GM21528 (cell line): ENCODE measurements around the gene CABCOCO1.
"Not testable (repeated sequence)": the region's sequence is repeated elsewhere in the genome, so short reads cannot be mapped to it uniquely, and the experiment has no call there.

Experiments used
- ATAC-seq: cut with Tn5 transposase; IDR thresholded peaks from one replicate; pipeline ENCODE4 v1.9.1; 2021; ENCODE audit warnings: mild to moderate bottlenecking, moderate library complexity; ENCODE audit not compliant: unreplicated experiment, low FRiP score

CABCOCO1 gene

GRCh38 chr10:61642150-61642571 is 20.6 kb upstream of the CABCOCO1 start:
- no peak for ATAC-seq

DNA sequence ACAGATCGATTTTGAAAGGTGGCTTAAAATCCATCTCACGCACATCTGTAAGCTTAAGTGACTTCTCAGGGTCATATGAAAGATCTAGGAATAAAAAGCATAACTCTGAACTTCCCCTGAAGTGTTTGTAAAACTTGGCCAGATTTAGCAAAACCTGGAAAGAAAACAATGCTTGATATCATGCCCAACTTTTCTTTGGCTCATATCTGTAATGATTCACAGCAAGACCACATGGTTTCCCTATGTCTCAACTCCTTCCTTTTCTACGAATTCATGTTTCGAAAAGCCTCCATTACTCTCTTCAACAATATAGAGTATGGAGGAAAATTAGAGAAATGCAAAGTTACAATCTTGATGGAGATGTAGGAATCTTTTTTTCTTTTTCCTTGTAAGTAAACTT is 20.1 kb upstream of the CABCOCO1 start:
- ATAC-seq = no peak

GRCh38 chr10:61643316-61643751 is 19.4 kb upstream of the CABCOCO1 start:
- ATAC-seq = no peak

- ATAC-seq = no peak
Observed at GRCh38 chr10:61653699-61654098, 9.0 kb upstream of the CABCOCO1 start.

DNA sequence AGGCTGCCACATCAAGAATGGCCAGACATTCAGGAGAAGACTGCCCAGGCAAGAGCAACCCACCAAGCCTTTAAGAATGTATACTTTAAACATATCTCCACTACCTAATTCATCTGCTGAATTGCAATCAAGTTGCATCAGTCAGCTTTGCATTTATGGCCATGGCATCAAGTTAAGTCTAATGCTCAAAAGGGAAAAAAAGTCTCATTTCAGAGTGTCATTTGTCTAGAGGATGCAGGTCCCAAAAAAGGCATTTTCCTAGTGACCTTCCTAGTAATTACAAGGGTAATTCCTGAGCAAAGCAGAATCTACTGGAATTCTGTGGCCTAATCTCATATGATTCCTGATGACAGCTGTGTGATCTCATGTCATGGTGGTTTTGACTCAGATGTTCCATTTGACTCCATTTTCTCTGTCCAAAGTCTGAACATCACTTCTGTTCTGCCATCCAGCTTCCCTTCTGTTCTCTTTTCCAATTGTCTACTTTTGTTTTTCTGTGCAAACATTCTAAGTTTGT is 7.3 kb upstream of the CABCOCO1 start:
- no peak for ATAC-seq

DNA sequence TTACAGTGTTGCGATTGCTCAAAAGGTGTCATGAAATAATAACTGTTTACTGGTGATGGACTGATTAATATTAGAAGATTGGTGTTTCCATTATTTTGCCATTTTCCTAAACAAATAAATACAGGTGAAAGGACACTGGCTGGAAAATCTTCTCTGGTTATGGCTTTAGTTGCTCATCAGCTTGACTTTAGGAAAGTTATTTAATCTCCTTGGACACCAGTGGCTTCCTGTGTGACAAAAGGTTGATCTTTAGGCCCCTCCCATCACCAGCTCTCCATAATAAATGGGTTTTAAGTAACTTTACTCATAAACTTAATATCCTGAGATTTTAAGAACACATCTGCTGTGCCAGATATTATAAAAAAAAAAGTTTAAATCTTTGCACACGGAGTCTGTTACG is 737 bp downstream of the CABCOCO1 start:
- no peak for ATAC-seq

DNA sequence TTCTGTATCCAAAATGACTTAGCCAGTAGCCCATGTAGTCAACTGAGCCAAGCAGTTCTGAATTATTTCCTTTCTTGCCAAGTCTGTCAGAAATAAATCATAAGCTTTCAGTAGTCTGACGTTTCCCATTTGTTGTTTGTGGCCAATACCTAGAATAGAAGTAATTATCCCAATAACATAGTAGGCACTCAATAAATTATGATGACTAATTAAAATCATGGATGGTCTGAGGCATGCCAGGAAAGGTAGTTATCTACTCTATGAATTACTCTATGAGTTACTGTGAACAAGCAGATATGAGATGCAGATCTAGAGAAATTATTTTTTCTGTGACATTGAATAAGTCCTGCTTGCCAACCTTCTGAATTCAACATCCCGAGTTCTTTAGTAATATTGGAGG is 2.3 kb downstream of the CABCOCO1 start:
- ATAC-seq = no peak

- ATAC-seq = no peak
Observed at GRCh38 chr10:61669161-61669725, 6.5 kb downstream of the CABCOCO1 start.

DNA sequence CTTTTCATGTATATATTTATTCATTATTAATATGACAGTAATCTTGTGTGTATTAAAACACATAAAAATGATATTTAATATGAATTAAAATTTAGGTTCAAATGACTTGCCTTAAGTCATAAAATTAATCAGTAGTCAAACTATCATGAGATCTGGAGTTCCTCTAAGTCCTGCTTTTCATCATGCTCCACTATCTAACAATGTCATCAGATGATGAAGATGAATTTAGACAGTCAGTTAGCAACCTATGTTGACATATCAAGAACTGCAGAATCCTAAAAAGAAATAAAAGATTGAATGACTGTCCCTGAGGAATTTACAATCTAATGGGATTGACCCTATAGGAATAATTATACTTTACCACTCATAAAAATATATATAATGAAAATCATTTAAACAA is 7.1 kb downstream of the CABCOCO1 start:
- ATAC-seq = no peak

DNA sequence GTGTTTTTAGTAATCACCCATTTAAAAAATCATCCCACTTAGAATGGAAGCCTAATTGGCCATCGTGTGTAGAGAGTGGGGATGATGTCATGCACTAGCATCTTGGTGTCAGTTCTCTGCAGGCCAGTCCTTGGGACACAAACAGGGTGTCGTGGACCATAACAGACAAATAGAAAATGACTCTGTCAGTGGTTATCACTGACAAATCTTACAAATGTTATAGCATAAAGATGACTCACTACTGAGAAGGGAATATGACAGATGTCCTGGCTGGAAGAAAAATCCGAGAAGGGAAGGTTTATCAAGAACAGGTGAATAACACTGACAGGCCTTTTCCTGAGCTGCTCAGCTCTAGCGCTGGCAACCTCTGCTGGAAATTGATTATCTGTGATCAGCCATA is 10.6 kb downstream of the CABCOCO1 start:
- ATAC-seq = no peak

- ATAC-seq = no peak
Observed at GRCh38 chr10:61682323-61682722, 19.6 kb downstream of the CABCOCO1 start.

GRCh38 chr10:61683319-61683718 is 20.6 kb downstream of the CABCOCO1 start:
- ATAC-seq = no peak

DNA sequence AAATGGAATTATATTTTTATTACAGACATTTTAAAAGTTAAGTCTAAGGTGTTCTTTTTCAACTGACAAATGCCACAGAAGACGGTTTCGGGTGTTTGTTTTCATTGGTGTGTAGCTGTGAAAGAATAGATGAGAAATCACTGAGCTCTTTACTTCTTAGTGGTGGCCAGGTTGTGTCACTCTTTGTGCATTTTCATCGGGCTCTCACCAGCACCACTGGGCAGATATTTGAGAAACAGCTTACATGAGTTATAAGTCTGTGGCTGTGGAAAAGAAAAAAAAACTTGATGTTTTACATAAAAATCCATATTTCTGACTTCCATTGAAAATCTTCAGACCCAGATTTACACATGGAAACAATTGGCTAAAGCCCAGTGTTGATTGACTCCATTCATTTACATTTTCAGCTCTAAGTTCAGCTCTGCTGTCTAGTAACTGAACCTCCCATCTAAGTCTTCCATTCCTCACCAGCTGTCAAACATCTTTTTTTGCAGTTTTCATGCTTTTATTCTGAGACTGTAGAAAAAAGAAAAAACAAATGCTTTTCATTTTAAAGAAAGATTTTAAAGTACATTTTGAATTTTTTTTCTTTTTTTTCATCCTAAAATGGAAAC is 22.3 kb downstream of the CABCOCO1 start:
- ATAC-seq = no peak

DNA sequence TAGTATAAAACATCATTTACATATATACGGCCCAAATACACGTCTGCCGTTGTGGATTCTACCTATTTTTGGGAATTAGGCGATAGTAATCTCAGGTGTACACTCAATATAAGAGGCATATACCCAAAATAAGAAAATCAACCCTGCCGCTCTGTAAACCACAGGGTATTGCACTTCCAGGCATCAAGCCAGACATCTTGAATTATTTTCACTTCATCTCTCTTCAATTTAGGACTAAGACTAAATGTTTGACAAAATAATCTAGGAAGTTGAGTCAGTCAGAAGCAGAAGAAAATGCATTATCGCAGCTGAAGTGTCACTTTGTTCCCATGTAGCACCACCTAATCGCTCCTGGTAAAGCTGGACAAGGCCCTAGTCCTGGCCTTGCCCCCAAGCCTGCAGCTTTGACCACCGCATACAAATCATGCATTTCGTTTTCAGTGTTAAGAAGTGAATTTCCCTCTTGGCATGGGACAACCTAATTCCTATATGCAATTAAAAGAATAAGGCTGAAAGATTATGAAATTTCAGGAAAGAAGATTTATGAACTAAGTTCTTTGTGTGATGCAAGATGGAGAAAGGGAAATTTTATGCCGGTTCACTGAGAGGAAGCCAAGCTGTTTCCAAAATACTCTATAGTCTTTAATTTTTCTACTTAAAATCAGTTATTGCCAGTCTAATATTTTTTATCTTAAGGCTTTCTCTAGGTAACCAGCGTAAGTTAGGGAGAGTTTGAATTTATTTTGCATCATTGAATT is 26.0 kb downstream of the CABCOCO1 start:
- ATAC-seq = no peak

GRCh38 chr10:61691667-61692066 is 28.9 kb downstream of the CABCOCO1 start:
- ATAC-seq = not testable (repeated sequence)

GRCh38 chr10:61692447-61693010 is 29.8 kb downstream of the CABCOCO1 start:
- no peak for ATAC-seq

- ATAC-seq = no peak
Observed at GRCh38 chr10:61698968-61699655, 36.4 kb downstream of the CABCOCO1 start.

GRCh38 chr10:61701055-61701705 is 38.5 kb downstream of the CABCOCO1 start:
- ATAC-seq = no peak

DNA sequence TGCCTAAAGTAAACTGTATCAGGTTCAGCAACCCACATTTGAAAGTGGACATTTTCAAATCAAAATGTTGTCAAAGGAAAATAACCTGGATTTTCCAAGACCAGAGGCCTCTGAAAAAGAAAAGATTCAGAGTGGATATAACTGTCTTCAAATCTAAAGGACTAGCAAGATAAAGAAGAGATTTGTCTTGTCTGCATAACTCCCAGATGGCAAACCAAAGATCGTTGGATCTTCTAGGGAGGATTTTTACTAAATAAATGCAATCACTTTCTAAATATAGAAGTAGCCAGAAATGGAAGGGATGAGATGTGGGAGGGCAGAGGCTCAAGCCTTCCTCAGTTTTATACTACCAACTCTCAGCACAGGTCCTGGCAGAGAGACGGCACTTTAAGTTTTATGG is 39.0 kb downstream of the CABCOCO1 start:
- ATAC-seq = no peak

DNA sequence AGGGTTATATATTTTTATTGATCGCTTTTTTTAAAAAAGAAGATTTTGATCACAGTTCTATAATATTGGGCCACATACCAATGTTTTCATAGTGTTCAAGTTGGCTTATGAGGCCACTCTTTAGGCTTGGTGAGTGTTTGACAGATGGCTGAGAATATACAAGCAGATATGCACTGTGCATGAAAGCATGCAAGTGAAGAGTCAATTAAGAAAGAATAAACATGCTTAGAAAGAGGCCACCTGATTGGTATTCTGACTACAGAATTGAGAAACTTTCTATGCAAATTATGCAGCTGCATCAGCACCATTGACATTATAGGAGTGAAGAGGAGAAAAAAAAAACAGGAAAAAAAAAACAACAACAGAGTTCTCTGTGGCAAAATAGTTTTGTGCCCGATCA is 39.9 kb downstream of the CABCOCO1 start:
- no peak for ATAC-seq
